ENCODE measurements around the gene GOLGA1. TPM values are rescaled to one million over a fixed set of nuclear protein-coding genes. Genes with fewer than 3 reads are reported as not detected.

The GOLGA1 gene
- total and polyA plus RNA-seq, 10 of the 15 experiments (the other 5 are each of a cell fraction or from before 2014, with no cell fraction given), result 2.9 to 14.1 (median 8.1) TPM

GRCh38 chr9:124940521-124940893, 376 bp downstream of the GOLGA1 start (continued):
- peak; percentile 64 for TF ChIP-seq RELB (IDR thresholded peaks at IDR 0.05; ENCODE audit: low read depth)
- TF ChIP-seq ZBED1 (IDR thresholded peaks at IDR 0.05; ENCODE audit: borderline replicate concordance), result no peak
- TF ChIP-seq, protein P1, sequence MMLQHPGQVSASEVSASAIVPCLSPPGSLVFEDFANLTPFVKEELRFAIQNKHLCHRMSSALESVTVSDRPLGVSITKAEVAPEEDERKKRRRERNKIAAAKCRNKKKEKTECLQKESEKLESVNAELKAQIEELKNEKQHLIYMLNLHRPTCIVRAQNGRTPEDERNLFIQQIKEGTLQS (IDR thresholded peaks at IDR 0.05; ENCODE audit: borderline replicate concordance, extremely low read depth, low read depth, low read length), result no peak
- peak in 1 of 2 experiments; percentile 67; a peak in 1 of 3 replicates for TF ChIP-seq EGR1 (IDR thresholded peaks at IDR 0.05; ENCODE audit: borderline replicate concordance in 1 of 2, low read depth in 2 of 2, low read length in 2 of 2)
- TF ChIP-seq MYB (IDR thresholded peaks at IDR 0.05; ENCODE audit: borderline replicate concordance, low read depth, low read length), result no peak
- peak; percentile 80; a peak in 1 of 4 replicates for TF ChIP-seq IKZF2 (IDR thresholded peaks at IDR 0.05)
- no peak for TF ChIP-seq KLF5 (IDR thresholded peaks at IDR 0.05; ENCODE audit: partially characterized antibody)
- no peak for TF ChIP-seq SREBF1 (IDR thresholded peaks at IDR 0.05; ENCODE audit: low read length)
- TF ChIP-seq, protein P2, sequence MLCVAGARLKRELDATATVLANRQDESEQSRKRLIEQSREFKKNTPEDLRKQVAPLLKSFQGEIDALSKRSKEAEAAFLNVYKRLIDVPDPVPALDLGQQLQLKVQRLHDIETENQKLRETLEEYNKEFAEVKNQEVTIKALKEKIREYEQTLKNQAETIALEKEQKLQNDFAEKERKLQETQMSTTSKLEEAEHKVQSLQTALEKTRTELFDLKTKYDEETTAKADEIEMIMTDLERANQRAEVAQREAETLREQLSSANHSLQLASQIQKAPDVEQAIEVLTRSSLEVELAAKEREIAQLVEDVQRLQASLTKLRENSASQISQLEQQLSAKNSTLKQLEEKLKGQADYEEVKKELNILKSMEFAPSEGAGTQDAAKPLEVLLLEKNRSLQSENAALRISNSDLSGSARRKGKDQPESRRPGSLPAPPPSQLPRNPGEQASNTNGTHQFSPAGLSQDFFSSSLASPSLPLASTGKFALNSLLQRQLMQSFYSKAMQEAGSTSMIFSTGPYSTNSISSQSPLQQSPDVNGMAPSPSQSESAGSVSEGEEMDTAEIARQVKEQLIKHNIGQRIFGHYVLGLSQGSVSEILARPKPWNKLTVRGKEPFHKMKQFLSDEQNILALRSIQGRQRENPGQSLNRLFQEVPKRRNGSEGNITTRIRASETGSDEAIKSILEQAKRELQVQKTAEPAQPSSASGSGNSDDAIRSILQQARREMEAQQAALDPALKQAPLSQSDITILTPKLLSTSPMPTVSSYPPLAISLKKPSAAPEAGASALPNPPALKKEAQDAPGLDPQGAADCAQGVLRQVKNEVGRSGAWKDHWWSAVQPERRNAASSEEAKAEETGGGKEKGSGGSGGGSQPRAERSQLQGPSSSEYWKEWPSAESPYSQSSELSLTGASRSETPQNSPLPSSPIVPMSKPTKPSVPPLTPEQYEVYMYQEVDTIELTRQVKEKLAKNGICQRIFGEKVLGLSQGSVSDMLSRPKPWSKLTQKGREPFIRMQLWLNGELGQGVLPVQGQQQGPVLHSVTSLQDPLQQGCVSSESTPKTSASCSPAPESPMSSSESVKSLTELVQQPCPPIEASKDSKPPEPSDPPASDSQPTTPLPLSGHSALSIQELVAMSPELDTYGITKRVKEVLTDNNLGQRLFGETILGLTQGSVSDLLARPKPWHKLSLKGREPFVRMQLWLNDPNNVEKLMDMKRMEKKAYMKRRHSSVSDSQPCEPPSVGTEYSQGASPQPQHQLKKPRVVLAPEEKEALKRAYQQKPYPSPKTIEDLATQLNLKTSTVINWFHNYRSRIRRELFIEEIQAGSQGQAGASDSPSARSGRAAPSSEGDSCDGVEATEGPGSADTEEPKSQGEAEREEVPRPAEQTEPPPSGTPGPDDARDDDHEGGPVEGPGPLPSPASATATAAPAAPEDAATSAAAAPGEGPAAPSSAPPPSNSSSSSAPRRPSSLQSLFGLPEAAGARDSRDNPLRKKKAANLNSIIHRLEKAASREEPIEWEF (IDR thresholded peaks at IDR 0.05; ENCODE audit: insufficient replicate concordance, low read depth, low read length), result no peak
- TF ChIP-seq DPF2 (IDR thresholded peaks at IDR 0.05), result no peak
- TF ChIP-seq ZBTB11 (CRISPR knock-in tag; IDR thresholded peaks at IDR 0.05), result no peak
- TF ChIP-seq ASH2L (IDR thresholded peaks at IDR 0.05; ENCODE audit: borderline replicate concordance, low read depth), result no peak
- no peak for TF ChIP-seq JUND (IDR thresholded peaks at IDR 0.05; ENCODE audit: low read depth, low read length)
- no peak for TF ChIP-seq KAT2A (conservative IDR thresholded peaks at IDR 0.05; ENCODE audit: control insufficient read depth, low read depth, low read length)
- no peak for TF ChIP-seq RELA (IDR thresholded peaks at IDR 0.05; ENCODE audit: borderline replicate concordance, partially characterized antibody)
- no peak for TF ChIP-seq MYC (IDR thresholded peaks at IDR 0.05; ENCODE audit: insufficient read depth, insufficient read length, insufficient replicate concordance, low read length, severe bottlenecking)
